ENCODE data around the gene LDHD.

The LDHD gene

DNA sequence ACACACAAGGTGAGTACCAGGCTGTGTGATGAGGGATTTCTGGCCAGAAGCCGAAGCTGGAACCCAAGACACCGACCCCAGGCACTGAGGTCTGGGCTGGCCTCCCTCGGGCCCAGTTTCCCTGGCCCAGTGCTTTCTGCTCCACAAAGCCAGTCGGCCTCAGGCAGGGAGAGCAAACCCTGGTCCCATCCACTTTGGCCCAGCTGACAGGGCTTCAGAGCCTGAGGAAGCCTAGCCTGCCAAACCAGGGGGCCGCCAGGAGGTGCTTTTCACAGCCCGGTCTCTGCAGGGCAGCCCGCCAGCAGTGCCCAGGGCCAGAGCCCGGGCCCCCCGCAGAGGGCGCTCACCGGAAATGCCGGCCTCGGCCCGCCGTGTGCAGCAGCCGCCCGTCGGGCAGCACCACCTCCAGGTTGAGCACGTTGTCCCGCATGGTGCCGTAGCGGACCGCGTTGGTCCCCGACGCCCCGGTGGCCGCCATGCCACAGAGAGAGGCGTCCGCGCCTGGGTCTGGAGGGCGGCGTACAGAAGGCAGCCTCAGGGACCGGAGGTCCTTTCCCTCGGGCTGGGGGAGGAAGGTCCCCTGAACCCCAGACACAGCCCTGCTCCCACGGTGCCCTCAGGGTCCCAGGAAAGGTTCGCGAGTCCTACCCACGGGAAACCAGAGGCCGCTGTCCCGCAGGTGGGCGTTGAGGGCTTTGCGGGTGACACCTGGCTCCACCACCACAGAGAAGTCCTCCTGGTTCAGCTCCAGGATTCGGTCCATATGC lies 2.2 kb downstream of the LDHD start:
- no peak for DNase-seq

DNA sequence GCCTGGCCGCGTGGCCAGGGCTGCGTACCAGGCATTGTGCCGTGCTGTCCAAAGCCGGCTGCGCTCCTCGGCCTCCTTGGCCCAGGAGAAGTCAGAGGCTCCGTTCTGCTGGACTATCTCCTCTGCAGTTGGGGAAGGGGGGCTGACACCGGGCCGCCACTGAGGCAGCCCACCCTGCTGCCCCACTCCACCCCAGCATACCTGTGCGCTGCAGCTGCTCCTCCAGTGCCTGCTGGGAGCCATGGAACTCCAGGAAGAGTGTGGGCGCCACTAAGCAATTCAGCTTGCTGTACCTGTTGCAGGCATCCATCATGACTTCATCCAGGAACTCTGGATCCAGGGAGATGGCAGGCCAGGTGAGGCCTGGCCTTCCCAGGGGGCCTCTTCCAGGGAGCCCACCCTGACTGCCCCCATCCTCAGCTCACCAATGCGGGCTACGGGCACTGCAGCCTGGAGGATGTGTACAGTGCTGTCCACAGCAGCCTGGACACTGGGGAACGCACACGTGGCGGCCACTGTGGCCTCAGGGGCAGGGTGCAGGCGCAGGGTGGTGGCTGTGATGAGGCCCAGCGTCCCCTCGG lies 2.9 kb downstream of the LDHD start:
- no peak for DNase-seq

DNA sequence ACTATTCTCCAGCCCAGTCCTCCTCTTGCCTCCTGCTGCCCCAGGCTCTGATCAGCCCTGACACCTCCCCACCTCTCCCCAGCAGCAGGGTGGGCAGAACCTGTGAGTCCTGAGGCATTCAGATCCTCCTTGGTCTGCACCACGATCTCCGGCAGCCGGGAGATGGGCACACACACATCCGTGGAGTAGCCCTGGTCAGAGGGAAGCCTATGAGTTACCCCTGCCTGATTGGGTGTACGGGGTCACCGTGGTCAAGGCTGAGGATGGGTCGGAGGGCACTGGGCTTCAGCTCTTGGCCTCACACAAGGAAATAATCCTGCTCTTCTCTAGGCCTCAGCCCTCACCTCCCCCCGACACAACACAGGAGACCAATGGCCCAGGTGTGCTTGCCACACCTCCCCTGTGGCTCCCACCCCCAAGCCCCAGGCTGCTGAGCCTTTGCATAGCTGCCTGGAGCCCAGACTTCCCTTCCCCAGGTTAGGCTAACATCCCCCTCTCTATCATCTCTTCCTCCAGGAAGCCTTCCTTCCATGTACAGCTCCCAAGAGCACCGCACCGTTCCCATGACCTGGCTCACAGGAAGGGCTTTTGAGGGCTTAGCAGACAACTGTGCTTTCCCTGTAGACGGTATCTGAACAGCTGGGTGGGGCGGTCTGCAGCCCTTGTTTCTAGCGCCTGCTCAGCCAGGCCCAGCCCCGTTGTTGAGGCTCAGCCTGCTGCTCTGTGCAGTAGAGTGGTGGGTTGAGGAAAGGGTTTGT lies 3.7 kb downstream of the LDHD start:
- DNase-seq = no peak

DNA sequence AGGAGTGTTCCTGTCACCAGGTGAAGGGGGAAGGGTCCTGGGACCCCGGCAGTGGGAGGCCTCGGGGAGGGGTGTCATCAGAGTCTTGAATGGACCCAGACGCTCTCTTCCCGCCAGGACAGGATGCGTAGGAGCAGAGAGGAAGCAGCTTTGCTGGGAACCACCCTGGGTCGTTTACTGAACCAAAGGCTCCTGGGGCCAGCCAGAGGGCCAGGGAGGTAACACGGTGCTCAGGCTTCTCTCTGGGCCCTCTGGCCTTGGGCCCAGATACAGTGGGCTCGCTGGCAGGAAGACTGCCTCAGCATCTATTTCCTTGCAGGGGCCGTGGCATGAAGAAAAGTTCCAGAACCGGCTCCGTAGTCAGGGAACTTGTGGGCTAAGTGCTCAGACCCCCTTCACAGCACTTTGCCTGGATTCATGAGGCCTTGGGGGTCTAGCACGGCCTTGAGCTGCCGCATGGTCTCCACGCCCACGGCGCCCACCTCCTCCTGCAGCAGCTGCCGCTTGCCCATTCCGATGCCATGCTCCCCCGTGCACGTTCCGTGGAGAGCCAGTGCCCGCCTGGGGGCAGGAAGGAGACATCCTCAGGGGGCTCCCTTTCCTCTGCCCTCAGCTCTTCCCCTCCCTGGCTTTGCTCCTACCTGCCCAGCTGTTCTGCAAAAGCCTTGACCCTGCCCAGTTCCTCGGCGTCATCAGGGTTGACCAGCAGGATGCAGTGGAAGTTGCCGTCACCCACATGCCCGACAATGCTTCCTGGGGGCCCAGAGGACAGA lies 4.4 kb downstream of the LDHD start:
- DNase-seq = no peak

DNA sequence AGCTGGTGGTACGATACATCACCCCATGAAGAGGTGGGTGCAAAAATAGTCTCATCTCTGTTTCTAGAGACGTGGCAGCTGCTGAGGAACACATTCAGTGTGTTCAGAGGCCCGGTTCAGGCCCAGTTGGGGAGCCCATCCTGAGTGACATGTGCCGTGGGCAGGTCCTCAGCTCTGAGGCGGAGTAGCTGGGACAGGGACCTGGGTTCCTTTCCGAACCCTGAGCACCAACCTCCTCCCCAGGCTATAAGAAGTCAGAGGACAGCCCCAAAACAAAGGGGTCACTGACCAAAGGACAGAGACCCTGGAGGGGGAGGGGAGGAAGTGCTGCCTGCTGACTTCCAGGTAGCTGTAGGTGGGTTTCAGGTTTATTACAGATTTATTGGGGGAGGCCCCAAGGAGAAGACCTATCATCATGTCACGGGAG lies 5.1 kb downstream of the LDHD start:
- no peak for DNase-seq

DNA sequence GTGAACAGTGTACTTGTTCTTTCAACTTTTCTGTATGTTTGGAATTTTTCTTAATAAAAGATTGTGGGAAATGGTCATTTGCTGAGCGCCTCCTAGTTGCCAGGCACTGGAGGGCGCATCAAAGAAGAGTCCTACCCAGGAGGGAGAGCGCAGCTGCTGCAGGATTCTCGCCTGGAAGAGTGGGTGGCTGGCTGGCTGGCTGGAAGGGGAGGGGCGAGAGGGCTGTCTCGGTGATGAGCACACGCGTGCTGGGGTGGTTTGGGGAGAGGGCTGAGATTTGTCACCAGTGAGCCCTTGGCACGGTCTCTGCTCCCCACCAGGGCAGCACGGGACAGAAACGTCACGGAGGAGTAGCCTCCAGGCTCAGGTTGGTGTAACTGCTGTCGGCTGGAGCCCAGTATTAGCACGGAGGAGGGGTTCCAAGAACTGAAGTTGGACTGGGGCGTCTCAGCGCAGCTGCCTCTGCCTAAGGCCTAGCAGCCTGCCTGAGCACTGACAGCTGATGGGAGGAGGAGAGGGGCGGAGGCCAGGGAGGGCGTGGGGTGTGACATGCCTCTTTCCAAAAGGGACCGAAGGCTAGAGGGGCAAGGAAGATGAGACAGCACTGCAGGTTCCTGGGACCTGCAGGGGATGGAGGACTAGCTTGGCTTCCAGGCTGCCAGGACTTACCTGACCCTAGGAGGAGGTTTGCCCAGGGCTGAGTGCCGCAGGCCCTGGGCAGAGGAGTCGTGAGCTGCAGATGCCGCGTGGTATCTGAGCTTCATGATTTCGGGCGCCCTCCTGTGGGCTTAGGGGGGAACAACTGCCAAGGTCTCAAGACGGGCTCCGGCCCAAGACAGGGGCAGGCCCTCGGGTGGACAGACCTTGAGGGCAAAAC lies 5.7 kb downstream of the LDHD start:
- peak; percentile 84 for DNase-seq

DNA sequence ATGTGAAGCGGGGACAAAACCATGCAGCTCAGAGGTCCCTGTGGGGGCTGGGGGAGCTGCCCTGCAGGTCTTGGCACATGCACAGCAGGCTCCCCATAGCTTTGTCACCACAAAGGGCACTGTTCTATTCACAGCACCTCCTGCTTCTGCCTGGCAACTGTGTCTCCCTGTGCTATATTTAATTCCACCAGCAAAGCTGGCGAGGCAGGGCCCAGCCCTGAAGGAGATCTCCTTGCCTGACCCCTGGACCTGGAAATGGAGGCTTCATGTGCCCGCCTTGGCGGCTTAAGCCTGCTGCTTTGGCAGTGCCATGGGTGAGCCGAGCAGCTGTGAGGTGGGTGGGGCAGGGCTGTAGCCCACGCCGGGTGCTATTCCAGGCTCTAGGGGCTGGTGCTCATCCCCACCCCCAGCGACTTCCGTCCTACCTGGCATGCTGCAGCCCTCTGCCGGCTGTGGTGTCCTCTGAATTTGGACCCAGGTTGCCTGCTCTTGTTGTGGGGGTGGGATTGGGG lies 6.8 kb downstream of the LDHD start:
- DNase-seq = no peak

DNA sequence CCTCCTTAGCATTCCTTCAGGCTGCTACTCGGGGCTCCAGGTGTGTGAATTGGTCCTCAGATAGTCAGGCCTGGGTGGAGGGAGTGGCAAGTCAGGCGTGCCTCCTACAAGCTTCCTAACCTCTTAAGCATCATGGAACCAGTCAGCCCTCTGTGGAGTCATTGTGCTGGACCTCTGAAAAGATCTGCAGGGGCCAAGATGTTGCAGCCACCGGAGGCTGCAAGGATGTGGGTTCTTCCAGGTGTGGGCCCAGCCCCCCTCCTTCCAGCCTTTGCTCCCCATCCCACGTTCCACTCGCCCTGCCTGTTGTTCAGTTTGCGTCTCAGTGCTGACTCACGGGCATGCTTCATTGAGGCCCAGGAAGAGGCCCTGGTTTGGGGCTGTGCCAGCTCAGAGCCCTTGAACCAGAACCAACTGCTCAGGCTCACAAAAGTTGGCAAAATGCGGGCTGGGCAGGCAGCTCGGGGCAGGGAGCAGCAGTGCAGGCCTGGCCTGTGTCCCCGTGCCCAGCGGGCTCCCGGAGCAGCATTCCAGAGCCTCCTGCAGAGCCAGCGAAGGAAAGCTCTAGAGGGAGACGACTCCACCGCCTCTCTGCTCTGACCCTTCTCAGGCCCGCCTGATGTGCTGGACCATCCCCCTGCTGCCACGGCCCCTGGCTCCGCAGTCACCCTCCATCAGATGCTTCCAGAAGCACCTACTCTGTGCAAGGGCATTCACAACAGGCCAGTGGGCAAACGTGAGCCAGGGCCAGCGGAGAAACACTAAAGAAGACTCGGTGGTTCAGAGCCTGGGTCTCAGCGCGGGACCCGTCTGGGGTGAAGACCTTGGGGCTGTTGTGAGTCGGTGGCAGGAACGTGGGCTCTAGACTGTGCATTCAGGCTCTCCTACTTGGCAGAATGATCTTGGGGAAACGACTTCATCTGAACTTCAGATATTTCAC lies 7.5 kb downstream of the LDHD start:
- peak; percentile 91 for DNase-seq

DNA sequence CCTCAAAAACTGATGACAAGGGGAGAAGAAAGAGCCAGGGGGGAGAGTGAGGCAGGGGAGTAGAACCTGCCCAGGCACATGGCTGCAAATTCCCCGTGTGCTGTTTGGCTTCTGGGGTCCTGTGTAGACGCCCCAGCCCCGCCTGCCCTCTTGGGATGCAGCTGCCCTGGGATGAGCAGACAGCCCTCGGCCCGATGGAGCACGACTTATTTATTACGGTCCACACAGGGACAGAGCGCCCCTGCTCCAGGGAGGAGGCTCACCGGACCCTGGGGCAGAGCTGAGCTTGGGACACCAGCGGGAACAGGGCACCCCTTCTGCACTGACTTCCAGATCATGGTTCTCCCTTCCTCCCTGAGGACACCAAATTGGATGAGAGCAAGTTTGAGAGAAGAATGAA lies 9.1 kb downstream of the LDHD start:
- DNase-seq = no peak

DNA sequence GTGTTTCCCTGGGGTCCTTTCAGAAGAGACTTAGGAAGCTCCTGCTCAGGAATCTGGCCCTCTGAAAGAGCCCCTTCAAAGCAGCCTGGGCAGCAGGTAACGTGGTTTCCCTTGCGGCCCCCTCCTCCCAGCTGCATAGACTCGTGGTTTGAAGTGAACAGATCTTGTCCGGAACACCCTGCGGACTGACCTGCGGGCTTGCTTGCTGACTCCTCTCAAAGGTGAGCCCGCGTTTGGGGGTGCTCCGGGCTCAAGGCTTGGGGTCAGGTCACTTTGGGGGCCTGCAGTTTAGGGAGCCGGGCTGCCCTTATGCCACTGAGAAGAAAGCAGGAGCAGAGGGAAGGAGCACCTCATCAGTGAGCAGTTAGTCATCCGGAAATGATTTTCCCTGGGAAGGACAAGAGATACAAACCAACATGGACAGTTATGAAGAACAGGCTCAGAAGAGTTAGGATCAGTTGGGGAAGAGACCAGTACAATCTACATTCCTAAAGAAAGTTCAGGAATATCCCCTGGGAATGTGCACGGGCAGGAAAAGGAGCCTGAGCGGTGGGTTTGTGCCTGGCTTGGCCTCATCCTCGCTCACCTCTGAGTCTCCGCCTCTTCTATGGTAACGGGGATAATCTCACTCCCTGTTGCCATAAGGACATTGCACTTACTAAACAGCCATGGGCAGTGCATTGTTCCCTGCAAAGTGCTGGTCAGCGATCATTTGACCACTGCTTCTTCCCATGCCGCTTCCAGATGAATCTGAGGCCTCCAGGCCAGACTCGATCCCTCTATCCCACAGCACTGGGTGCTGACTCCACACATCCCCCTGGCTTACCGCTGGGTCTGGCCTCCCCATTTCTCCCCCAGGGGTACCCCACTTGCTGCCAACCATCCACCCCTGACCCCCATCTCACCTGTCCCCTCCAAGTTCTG lies 10.0 kb downstream of the LDHD start:
- DNase-seq = no peak

DNA sequence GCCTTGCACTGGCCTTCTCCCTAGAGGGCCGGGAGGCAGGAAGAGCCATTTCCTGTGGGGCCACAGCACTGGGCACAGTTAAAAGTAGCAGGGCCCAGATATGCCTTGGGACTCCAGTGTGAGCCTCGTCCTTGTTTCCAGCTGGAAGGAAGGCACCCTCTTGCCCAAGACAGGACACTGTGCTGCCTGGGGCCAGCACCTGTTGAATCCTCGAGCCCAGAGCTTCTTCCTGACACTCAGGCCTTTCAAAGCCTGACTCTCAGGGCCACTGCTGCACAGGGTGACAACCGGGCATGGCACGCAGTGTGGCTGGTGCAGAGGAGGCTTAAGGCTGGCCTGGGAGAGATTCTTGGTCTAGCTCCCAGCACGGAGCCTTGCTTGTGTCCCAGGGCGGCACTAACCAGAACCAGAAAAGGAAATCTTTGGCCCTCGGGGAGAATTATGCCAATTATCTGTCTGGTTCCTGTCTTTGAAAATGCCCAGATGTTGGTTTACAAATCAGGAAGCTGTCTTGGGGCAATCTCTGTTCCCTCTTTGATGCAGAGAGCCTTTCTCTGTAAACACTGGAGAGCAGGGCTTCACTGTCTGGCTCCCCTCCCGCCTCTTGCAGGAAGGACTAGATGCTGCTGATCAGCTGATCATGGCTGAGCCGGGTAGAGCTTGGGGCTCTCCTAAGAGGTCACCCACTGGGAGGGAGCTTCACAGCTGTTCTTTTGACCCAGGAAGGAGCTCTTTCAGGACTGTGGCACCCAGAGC lies 11.1 kb downstream of the LDHD start:
- DNase-seq = no peak

DNA sequence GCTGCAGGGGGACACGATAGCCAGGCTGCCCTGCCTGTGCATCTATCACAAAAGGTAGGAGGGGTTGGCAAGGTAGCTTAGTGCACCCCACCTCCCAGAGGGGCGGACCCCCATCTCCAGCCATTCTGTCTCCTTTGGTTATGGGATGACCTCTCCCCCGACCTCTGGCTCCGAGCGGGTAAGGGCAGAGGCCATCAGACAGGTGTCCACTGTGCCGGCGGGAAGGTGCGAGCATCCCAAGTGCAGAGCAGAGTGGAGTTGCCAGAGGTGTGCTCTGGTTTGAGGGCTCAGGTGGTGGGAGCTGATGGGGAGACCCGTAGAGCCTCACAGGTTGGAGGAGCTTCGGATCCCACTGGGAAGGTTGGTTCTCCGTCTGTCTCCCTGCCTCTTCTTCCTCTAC lies 11.7 kb downstream of the LDHD start:
- no peak for DNase-seq

DNA sequence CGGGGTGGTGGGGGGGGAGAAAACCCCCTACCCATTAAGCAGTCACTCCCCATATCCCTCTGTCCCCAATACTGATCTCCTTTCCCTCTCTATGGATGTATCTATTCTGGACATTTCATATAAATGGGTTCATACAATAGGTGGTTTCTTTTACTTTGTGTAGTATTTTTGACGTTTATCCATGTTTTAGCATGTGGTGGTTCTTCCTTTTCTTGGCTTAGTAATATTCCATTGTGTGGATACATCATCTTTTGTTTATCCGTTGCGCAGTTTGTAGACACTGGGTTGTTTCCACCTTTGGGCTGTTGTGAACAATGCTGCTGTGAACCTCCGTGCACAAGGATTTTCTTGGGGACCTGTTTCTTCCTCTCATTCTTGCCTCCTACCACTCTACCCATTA lies 12.6 kb downstream of the LDHD start:
- no peak for DNase-seq

DNA sequence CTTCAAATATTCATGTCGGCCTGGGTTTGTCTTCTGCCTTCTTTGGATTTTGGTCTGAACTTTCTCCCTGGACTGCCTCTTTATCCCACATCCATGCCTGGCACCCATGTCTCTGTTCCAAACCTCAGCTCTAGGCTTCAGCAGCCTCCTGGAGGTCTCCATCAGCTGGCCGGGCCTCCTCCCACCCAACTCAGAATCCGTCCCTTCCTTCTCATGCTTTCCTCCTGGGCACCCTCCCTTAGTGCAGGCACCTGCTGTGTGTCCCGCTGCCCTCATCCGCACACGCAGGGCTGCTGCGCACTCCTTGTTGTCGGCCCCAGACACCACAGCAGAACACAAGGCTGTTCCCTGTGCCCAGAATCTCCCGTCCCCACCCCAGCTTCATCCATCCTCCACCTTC lies 14.0 kb downstream of the LDHD start:
- DNase-seq = no peak

DNA sequence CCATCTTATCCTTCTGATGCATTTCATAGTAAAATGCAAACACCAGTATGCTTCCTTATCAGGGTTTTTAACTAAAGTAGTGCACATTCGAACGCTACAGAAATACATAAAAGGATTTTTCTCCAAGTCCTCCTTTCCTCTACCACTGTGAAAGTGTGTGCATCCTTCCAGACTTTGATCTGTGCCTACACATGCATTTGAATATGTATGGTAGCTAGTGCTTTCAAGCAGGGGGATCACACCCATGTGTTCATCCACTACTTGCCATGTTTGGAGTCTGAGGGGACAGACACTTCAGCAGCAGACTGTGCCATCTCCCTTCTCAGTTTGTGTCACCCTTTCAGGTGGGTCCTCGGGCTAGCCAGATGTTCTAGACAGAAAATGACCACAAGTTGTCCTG lies 14.9 kb downstream of the LDHD start:
- DNase-seq = no peak

DNA sequence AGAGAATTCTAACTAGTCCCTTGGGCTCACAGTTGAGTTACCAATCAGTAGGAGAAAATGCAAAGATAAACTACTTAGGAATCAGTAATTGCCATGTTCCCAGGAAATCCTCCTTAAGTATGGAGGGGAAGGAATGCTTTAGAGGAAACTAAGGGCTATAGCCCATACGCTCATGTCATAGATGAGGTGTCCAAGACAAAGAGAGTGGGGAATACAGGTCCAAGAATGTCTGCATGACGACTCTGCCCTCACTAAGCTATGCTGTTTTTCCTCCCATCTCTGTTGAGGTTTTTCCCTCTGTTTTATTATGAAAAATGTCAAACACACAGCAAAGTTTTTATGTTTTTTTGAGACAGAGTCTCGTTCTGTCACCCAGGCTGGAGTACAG lies 16.0 kb downstream of the LDHD start:
- no peak for DNase-seq

DNA sequence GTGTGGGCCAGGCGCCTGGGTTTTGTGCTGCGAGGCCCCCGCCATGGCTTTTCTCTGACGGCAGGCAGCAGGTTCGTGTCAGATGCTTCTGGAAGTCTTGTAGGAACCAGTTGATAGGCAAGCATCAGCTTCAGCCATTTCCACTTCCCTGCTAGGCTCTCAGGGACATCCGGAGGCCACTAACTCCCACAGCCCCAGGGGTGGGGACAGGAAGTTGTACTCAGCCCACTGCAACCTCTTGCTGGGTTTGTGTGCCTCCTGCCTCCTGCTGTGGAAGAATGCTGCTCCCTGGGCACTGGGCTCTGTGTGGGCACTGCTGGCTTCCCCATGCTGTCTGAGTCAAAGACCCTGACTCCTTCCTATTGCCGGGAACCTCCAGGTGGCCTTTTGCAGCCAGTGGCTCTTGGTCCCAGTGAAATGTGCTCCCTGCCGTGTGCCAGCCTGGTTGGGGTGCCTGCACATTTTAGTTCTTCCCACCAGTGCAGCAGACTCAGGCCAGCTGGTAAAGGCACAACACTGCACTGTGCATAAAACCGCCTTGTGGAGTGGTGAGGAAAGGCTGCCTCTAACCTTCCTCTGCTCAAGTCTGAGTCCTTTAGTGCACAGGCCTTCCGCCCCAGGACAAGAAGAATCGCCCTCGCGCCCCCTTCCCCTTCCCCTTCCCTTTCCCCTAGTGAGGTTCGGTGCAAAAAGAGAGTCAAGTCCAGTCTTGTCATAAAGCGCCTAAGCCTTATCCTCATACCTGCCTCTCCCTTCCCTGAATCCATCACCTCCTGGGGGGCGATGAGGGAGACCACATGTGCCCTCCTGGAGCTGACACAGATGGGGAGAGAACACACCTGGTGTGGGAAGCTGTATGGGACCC lies 16.6 kb downstream of the LDHD start:
- DNase-seq = no peak

DNA sequence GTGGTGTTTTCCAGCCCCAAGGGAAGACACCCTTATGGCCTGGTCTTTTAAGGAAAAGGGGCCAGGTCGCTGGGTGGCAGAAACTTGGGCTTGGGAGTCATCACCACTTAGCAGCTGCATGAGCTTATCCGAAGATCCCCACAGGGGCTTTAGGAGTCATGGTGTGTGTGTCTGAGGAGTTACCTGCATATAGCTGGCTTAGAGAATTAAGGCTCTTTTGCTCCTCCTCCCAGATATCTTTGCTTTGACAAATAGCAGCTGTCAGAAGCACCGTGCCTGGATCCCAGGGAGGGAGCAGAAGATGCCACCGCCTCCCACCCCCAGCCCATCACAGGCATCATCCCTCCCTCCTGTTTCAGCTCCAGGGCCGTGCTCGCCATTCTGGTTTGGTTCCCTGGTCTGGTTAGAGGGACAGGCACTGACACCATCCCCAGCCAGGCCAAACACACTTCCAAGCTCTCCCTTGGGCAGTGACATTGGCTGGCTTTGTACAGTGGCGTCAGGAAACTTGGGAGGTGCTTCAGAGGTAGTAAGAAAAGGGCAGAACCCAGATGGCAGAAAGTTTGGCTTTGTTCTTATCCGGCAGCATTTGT lies 17.4 kb downstream of the LDHD start:
- no peak for DNase-seq
